PFSK-1 (cell line): Measurements from ENCODE around the gene SCUBE1.

Experiments used
- FOXP2 ChIP-seq: optimal IDR thresholded peaks from 2 replicates; pipeline ENCODE3; 2011; ENCODE audit warnings: borderline replicate concordance, control low read depth, inconsistent platforms; ENCODE audit not compliant: insufficient read depth; ENCODE audit errors: extremely low read length, extremely low read depth
- POLR2AphosphoS5 ChIP-seq: IDR thresholded peaks from 2 replicates; pipeline ENCODE4 v1.6.1; 2012; ENCODE audit warnings: low read depth, mild to moderate bottlenecking, control low read depth, low read length, moderate library complexity
- TAF1 ChIP-seq: IDR thresholded peaks from 2 replicates; pipeline ENCODE4 v1.6.1; 2012; ENCODE audit warnings: low read length, control low read depth, borderline replicate concordance; ENCODE audit not compliant: insufficient read depth
- TF ChIP-seq, protein P1 (sequence below), 2 experiments: IDR thresholded peaks; 2 replicates each; pipeline versions ENCODE4 v1.6.1 to v1.8.0; 2011 to 2012; ENCODE audit warnings: low read depth in 2 of 2, low read length in 2 of 2, control low read depth in 1 of 2, inconsistent platforms in 1 of 2, mild to moderate bottlenecking in 1 of 2, moderate library complexity in 1 of 2; ENCODE audit not compliant: insufficient read depth in 1 of 2

- no peak for TF ChIP-seq TAF1
- TF ChIP-seq, protein P1, sequence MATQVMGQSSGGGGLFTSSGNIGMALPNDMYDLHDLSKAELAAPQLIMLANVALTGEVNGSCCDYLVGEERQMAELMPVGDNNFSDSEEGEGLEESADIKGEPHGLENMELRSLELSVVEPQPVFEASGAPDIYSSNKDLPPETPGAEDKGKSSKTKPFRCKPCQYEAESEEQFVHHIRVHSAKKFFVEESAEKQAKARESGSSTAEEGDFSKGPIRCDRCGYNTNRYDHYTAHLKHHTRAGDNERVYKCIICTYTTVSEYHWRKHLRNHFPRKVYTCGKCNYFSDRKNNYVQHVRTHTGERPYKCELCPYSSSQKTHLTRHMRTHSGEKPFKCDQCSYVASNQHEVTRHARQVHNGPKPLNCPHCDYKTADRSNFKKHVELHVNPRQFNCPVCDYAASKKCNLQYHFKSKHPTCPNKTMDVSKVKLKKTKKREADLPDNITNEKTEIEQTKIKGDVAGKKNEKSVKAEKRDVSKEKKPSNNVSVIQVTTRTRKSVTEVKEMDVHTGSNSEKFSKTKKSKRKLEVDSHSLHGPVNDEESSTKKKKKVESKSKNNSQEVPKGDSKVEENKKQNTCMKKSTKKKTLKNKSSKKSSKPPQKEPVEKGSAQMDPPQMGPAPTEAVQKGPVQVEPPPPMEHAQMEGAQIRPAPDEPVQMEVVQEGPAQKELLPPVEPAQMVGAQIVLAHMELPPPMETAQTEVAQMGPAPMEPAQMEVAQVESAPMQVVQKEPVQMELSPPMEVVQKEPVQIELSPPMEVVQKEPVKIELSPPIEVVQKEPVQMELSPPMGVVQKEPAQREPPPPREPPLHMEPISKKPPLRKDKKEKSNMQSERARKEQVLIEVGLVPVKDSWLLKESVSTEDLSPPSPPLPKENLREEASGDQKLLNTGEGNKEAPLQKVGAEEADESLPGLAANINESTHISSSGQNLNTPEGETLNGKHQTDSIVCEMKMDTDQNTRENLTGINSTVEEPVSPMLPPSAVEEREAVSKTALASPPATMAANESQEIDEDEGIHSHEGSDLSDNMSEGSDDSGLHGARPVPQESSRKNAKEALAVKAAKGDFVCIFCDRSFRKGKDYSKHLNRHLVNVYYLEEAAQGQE (IDR thresholded peaks at IDR 0.05; ENCODE audit: insufficient read depth in 1 of 2, low read depth in 2 of 2, low read length in 2 of 2): no peak
- TF ChIP-seq POLR2AphosphoS5: no peak
- no peak for TF ChIP-seq FOXP2
Observed at GRCh38 chr22:43295660-43296059, 47.5 kb downstream of the SCUBE1 start.
